ENCODE results near the gene CELF5.

CELF5 gene

GRCh38 chr19:3224346-3225168 lies at the start of gene CELF5:
CELF5 (plus strand) TSS chr19:3224661; CDS start chr19:3224740, 79 bp downstream.
- H3K27me3 Mint-ChIP-seq, result peaks cover 31% of the 10 kb centered on the region
- H3K27ac Mint-ChIP-seq, result no peak within 1 kb of the TSS
- H3K4me3 Mint-ChIP-seq, result no peak within 1 kb of the TSS
- H3K36me3 Mint-ChIP-seq (ENCODE audit: low read depth), result no peaks in the 10 kb centered on the region
- no peaks in the 10 kb centered on the region for H3K9me3 Mint-ChIP-seq
- no peaks in the 10 kb centered on the region for H3K4me1 Mint-ChIP-seq (ENCODE audit: low read depth)
- DNase-seq, result peak; percentile 76

GRCh38 chr19:3175781-3176714 lies 48.4 kb upstream of the CELF5 start:
- Mint-ChIP-seq H3K4me1 (ENCODE audit: low read depth) (peaks cover 26% of the 10 kb centered on the region), H3K27ac (peak overlapping the region; percentile 90), H3K4me3 (peak overlapping the region; percentile 76), H3K9me3 (no peaks in the 10 kb centered on the region), H3K27me3 (no peaks in the 10 kb centered on the region), H3K36me3 (ENCODE audit: low read depth) (peaks cover 25% of the 10 kb centered on the region)
- peak; percentile 52 for DNase-seq

- DNase-seq, result peak; percentile 77
- peak overlapping the region; percentile 90 for H3K27ac Mint-ChIP-seq
Measured at GRCh38 chr19:3176715-3177501, 47.6 kb upstream of the CELF5 start.

GRCh38 chr19:3178377-3178972 lies 46.0 kb upstream of the CELF5 start, which contains the start of gene S1PR4:
S1PR4 (plus strand) TSS chr19:3178769; CDS start chr19:3178793, 24 bp downstream.
- Mint-ChIP-seq H3K27me3 (no peaks in the 10 kb centered on the region), H3K4me3 (peak within 1 kb of the TSS; percentile 92), H3K4me1 (ENCODE audit: low read depth) (peaks cover 37% of the 10 kb centered on the region), H3K27ac (peak within 1 kb of the TSS; percentile 96), H3K9me3 (no peaks in the 10 kb centered on the region), H3K36me3 (ENCODE audit: low read depth) (peaks cover 34% of the 10 kb centered on the region)
- peak; percentile 79 for DNase-seq

More at GRCh38 chr19:3176715-3177501, 47.6 kb upstream of the CELF5 start:
- Mint-ChIP-seq H3K4me3 (peak overlapping the region; percentile 76), H3K4me1 (ENCODE audit: low read depth) (peaks cover 29% of the 10 kb centered on the region), H3K27me3 (no peaks in the 10 kb centered on the region), H3K36me3 (ENCODE audit: low read depth) (peaks cover 29% of the 10 kb centered on the region), H3K9me3 (no peaks in the 10 kb centered on the region)

- DNase-seq, result peak; percentile 74
- Mint-ChIP-seq H3K4me1 (ENCODE audit: low read depth) (peaks cover 43% of the 10 kb centered on the region), H3K27ac (peak overlapping the region; percentile 96), H3K4me3 (peak overlapping the region; percentile 92), H3K9me3 (no peaks in the 10 kb centered on the region), H3K36me3 (ENCODE audit: low read depth) (peaks cover 38% of the 10 kb centered on the region), H3K27me3 (no peaks in the 10 kb centered on the region)
Measured at GRCh38 chr19:3178973-3179738, 45.3 kb upstream of the CELF5 start.

GRCh38 chr19:3179739-3180293 lies 44.6 kb upstream of the CELF5 start:
- H3K36me3 Mint-ChIP-seq (ENCODE audit: low read depth), result peaks cover 42% of the 10 kb centered on the region
- H3K4me1 Mint-ChIP-seq (ENCODE audit: low read depth), result peaks cover 49% of the 10 kb centered on the region
- DNase-seq, result peak; percentile 77
- H3K27me3 Mint-ChIP-seq, result no peaks in the 10 kb centered on the region
- H3K9me3 Mint-ChIP-seq, result no peaks in the 10 kb centered on the region
- H3K4me3 Mint-ChIP-seq, result peak overlapping the region; percentile 92
- H3K27ac Mint-ChIP-seq, result peak overlapping the region; percentile 96

GRCh38 chr19:3183721-3184641 lies 40.5 kb upstream of the CELF5 start:
- Mint-ChIP-seq H3K4me1 (ENCODE audit: low read depth) (peaks cover 57% of the 10 kb centered on the region), H3K27me3 (no peaks in the 10 kb centered on the region), H3K4me3 (peak overlapping the region; percentile 97), H3K9me3 (no peaks in the 10 kb centered on the region), H3K27ac (peak overlapping the region; percentile 100), H3K36me3 (ENCODE audit: low read depth) (peaks cover 67% of the 10 kb centered on the region)
- no peak for DNase-seq

GRCh38 chr19:3184847-3185460 lies 39.5 kb upstream of the CELF5 start:
- no peaks in the 10 kb centered on the region for H3K27me3 Mint-ChIP-seq
- H3K9me3 Mint-ChIP-seq, result no peaks in the 10 kb centered on the region
- H3K4me1 Mint-ChIP-seq (ENCODE audit: low read depth), result peaks cover 63% of the 10 kb centered on the region
- H3K36me3 Mint-ChIP-seq (ENCODE audit: low read depth), result peaks cover 64% of the 10 kb centered on the region
- H3K4me3 Mint-ChIP-seq, result peak overlapping the region; percentile 97
- DNase-seq, result peak; percentile 82
- peak overlapping the region; percentile 100 for H3K27ac Mint-ChIP-seq

GRCh38 chr19:3185461-3186159 lies 38.9 kb upstream of the CELF5 start, which contains the start of gene NCLN:
NCLN (plus strand) TSS chr19:3185930; CDS start chr19:3186031, 101 bp downstream.
- H3K27me3 Mint-ChIP-seq, result no peaks in the 10 kb centered on the region
- H3K4me3 Mint-ChIP-seq, result peak within 1 kb of the TSS; percentile 97
- no peaks in the 10 kb centered on the region for H3K9me3 Mint-ChIP-seq
- peak; percentile 97 for DNase-seq
- H3K4me1 Mint-ChIP-seq (ENCODE audit: low read depth), result peaks cover 63% of the 10 kb centered on the region
- H3K27ac Mint-ChIP-seq, result peak within 1 kb of the TSS; percentile 100
- peaks cover 60% of the 10 kb centered on the region for H3K36me3 Mint-ChIP-seq (ENCODE audit: low read depth)

GRCh38 chr19:3186160-3186688 lies 38.2 kb upstream of the CELF5 start:
- peaks cover 63% of the 10 kb centered on the region for H3K4me1 Mint-ChIP-seq (ENCODE audit: low read depth)
- peak overlapping the region; percentile 92 for H3K27ac Mint-ChIP-seq
- peaks cover 60% of the 10 kb centered on the region for H3K36me3 Mint-ChIP-seq (ENCODE audit: low read depth)
- H3K4me3 Mint-ChIP-seq, result peak overlapping the region; percentile 97
- no peak for DNase-seq
- no peaks in the 10 kb centered on the region for H3K9me3 Mint-ChIP-seq
- no peaks in the 10 kb centered on the region for H3K27me3 Mint-ChIP-seq

Data from activated T-cell treated with anti-CD3 and anti-CD28 coated beads, Interleukin-2, amount 50 U/mL, for 24 hours (primary cell).